H9 (cell line): ENCODE data around the gene KANK2. TPM values are rescaled to one million over a fixed set of nuclear protein-coding genes. Genes with fewer than 3 reads are reported as not detected.

ENCODE experiments used
- DNase-seq: peaks from one replicate; pipeline ENCODE4 v3.0.0-alpha.2; 2017
- H2AFZ ChIP-seq: one replicate; pipeline ENCODE4 v1.6.1; 2013; ENCODE audit warnings: mild to moderate bottlenecking, low read length, control low read depth, moderate library complexity
- H2AK5ac ChIP-seq: 2 replicates; pipeline ENCODE4 v1.6.1; 2013; ENCODE audit warnings: low read length, control low read depth, mixed read lengths; ENCODE audit not compliant: insufficient read length
- H2BK120ac ChIP-seq: one replicate; pipeline ENCODE4 v1.6.1; 2013; ENCODE audit warnings: low read depth, mild to moderate bottlenecking, low read length, control low read depth, inconsistent platforms; ENCODE audit not compliant: poor library complexity, severe bottlenecking
- H2BK12ac ChIP-seq: 2 replicates; pipeline ENCODE4 v1.6.1; 2013; ENCODE audit warnings: low read length, control low read depth, mixed read lengths, low read depth; ENCODE audit not compliant: insufficient read length
- H2BK15ac ChIP-seq: 2 replicates; pipeline ENCODE4 v1.6.1; 2013; ENCODE audit warnings: low read depth, low read length, control low read depth
- H2BK20ac ChIP-seq: one replicate; pipeline ENCODE4 v1.6.1; 2013; ENCODE audit warnings: low read depth, mild to moderate bottlenecking, low read length, control low read depth, inconsistent platforms; ENCODE audit not compliant: poor library complexity, severe bottlenecking
- H2BK5ac ChIP-seq: 2 replicates; pipeline ENCODE4 v1.6.1; 2013; ENCODE audit warnings: low read length, control low read depth, mixed read lengths; ENCODE audit not compliant: insufficient read length
- H3K14ac ChIP-seq: 2 replicates; pipeline ENCODE4 v1.6.1; 2013; ENCODE audit warnings: low read length, control low read depth; ENCODE audit not compliant: insufficient read depth
- H3K18ac ChIP-seq: 2 replicates; pipeline ENCODE4 v1.6.1; 2013; ENCODE audit warnings: low read depth, mild to moderate bottlenecking, mixed read lengths, low read length, control low read depth; ENCODE audit not compliant: insufficient read length
- H3K23ac ChIP-seq: 2 replicates; pipeline ENCODE4 v1.6.1; 2013; ENCODE audit warnings: low read length, control low read depth, mixed read lengths, low read depth; ENCODE audit not compliant: insufficient read length
- H3K23me2 ChIP-seq: 2 replicates; pipeline ENCODE4 v1.6.1; 2013; ENCODE audit warnings: low read depth, mild to moderate bottlenecking, mixed read lengths, low read length, control low read depth; ENCODE audit not compliant: insufficient read length, poor library complexity, severe bottlenecking
- H3K27ac ChIP-seq: 2 replicates; pipeline ENCODE4 v1.5.1; 2013; ENCODE audit warnings: low read length, control low read depth, mixed read lengths, low read depth; ENCODE audit not compliant: insufficient read length
- H3K27me3 ChIP-seq: 2 replicates; pipeline ENCODE4 v1.6.1; 2013; ENCODE audit warnings: low read length, control low read depth, inconsistent platforms; ENCODE audit not compliant: insufficient read depth
- H3K4ac ChIP-seq: 2 replicates; pipeline ENCODE4 v1.6.1; 2013; ENCODE audit warnings: low read depth, mild to moderate bottlenecking, control low read depth, inconsistent platforms, low read length, moderate library complexity
- H3K4me1 ChIP-seq: 2 replicates; pipeline ENCODE4 v1.6.1; 2013; ENCODE audit warnings: low read length, control low read depth, inconsistent platforms; ENCODE audit not compliant: insufficient read depth
- H3K4me2 ChIP-seq: 2 replicates; pipeline ENCODE4 v1.6.1; 2013; ENCODE audit warnings: low read length, control low read depth, mixed read lengths; ENCODE audit not compliant: insufficient read length, insufficient read depth
- H3K56ac ChIP-seq: 2 replicates; pipeline ENCODE4 v1.6.1; 2013; ENCODE audit warnings: low read depth, mild to moderate bottlenecking, mixed read lengths, low read length, control low read depth; ENCODE audit not compliant: insufficient read length
- H3K79me1 ChIP-seq: 2 replicates; pipeline ENCODE4 v1.6.1; 2013; ENCODE audit warnings: low read depth, mild to moderate bottlenecking, moderate library complexity, low read length, control low read depth, inconsistent platforms; ENCODE audit not compliant: insufficient read depth, poor library complexity, severe bottlenecking
- H3K79me2 ChIP-seq: 2 replicates; pipeline ENCODE4 v1.6.1; 2013; ENCODE audit warnings: low read length, control low read depth, inconsistent platforms; ENCODE audit not compliant: insufficient read depth
- H3K9ac ChIP-seq: 2 replicates; pipeline ENCODE4 v1.6.1; 2013; ENCODE audit warnings: low read length, control low read depth, mixed read lengths; ENCODE audit not compliant: insufficient read length; ENCODE audit errors: extremely low read depth
- H3K9me3 ChIP-seq: one replicate; pipeline ENCODE4 v1.6.1; 2013; ENCODE audit warnings: low read depth, low read length, inconsistent platforms; ENCODE audit not compliant: control insufficient read depth
- H3T11ph ChIP-seq: one replicate; pipeline ENCODE4 v1.6.1; 2013; ENCODE audit warnings: mild to moderate bottlenecking, low read length, control low read depth, inconsistent platforms
- H4K20me1 ChIP-seq: one replicate; pipeline ENCODE4 v1.6.1; 2013; ENCODE audit not compliant: control insufficient read depth, insufficient read length, insufficient read depth
- H4K5ac ChIP-seq: 2 replicates; pipeline ENCODE4 v1.6.1; 2013; ENCODE audit warnings: low read depth, mild to moderate bottlenecking, mixed read lengths, low read length, control low read depth; ENCODE audit not compliant: insufficient read length
- H4K8ac ChIP-seq: replicated peaks from 2 replicates; pipeline ENCODE4 v1.6.1; 2013; ENCODE audit warnings: low read length, control low read depth, mixed read lengths, low read depth; ENCODE audit not compliant: insufficient read length
- H4K91ac ChIP-seq: 2 replicates; pipeline ENCODE4 v1.6.1; 2013; ENCODE audit warnings: low read depth, mild to moderate bottlenecking, moderate library complexity, mixed read lengths, low read length, control low read depth; ENCODE audit not compliant: insufficient read length
- H3K27ac Mint-ChIP-seq, 3 experiments: 2 replicates in 2 of 3; 3 replicates in 1 of 3; pipeline ENCODE4 v1.8.0; 2020 to 2021; ENCODE audit warnings: mixed read lengths in 3 of 3, mild to moderate bottlenecking in 1 of 3, moderate library complexity in 1 of 3
- H3K27me3 Mint-ChIP-seq: 2 replicates; pipeline ENCODE4 v1.8.0; 2021; ENCODE audit warnings: low read depth, mild to moderate bottlenecking, moderate library complexity, mixed read lengths
- H3K36me3 Mint-ChIP-seq, 3 experiments: 2 replicates in 2 of 3; 3 replicates in 1 of 3; pipeline ENCODE4 v1.8.0; 2020 to 2021; ENCODE audit warnings: low read depth in 3 of 3, mixed read lengths in 3 of 3; ENCODE audit not compliant: insufficient read depth in 1 of 3
- H3K4me1 Mint-ChIP-seq, 2 experiments: 2 replicates each; pipeline ENCODE4 v1.8.0; 2020; ENCODE audit warnings: mixed read lengths in 2 of 2
- H3K4me3 Mint-ChIP-seq, 2 experiments: 2 replicates in 1 of 2; 3 replicates in 1 of 2; pipeline ENCODE4 v1.8.0; 2020 to 2021; ENCODE audit warnings: mild to moderate bottlenecking in 2 of 2, mixed read lengths in 2 of 2, moderate library complexity in 1 of 2
- H3K9me3 Mint-ChIP-seq, 2 experiments: 2 replicates in 1 of 2; 3 replicates in 1 of 2; pipeline ENCODE4 v1.8.0; 2020; ENCODE audit warnings: mild to moderate bottlenecking in 2 of 2, mixed read lengths in 2 of 2, moderate library complexity in 1 of 2
- WGBS: extraction: QIAGEN DNeasy Blood & Tissue Kit; methylation state at CpG from one replicate; pipeline ENCODE4 v1.1.7; 2013; ENCODE audit warnings: missing lambda C conversion rate, low lambda C conversion rate, mixed read lengths; ENCODE audit not compliant: insufficient read length; ENCODE audit errors: extremely low coverage; 5-methylcytosine and 5-hydroxymethylcytosine counted together
- total RNA-seq: library from RNA; stranded (reverse); gene quantifications from 2 replicates; pipeline ENCODE4 v1.2.1, GENCODE V29; 2021
- TF ChIP-seq, protein P1 (sequence below): fragments of 200-600 bp; sonication (generic); conservative IDR thresholded peaks from 3 replicates; pipeline ENCODE4 v1.8.0; 2021; ENCODE audit warnings: antibody characterized with exemption, mild to moderate bottlenecking

KANK2 gene
- total RNA-seq, 1 experiment from 2014 or later = 42.0 TPM

DNA sequence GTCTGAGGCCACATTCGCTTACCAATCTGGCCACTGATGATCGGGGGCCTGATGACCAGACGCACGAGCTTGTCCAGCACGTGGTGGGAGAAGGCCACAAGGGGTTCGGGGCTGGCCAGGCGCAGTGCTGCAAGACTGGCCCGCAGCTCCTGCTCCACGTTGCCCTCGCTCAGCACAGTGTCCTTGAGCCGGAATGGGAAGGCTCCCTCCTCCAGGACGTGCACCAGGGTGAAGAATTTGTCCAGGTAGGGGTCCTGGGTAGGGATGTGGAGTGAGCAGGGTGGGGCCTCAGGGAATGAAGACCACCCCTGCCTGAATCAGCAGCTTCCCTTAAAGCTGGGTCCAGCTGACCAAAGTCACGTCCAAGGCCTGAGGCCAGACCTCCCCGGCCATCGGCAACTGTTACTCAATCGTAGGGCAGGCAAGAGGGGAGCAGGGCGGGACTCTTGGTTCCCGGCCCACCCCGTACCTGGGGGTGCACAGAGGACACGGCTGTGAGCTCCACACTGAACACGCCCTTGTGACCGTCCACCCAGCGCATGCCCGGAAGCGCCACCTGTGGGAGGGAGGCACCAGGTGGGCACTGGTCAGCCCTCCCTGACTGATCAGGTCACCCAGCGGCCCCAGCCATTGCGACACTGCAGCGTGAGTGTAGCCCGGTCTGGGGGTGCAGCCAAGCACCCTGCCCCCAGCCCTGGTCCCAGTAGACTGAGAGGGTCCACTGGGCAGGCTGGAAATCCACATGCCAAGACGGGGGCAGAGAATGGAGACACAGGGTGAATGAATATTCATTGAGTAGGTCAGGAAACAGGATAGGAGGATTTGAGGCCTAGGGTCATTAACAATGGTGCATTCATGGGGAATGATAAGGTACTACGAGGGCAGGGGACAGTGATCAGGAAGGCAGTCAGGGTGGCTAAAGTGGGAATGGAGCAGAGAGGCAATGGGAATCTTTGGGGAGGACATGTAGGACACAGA is 39.3 kb upstream of the KANK2 start:
- Histone ChIP-seq H3K56ac (no peak overlapping the region), H3K23ac (no peak overlapping the region), H3K23me2 (no peaks in the 10 kb centered on the region), H3K79me2 (no peaks in the 10 kb centered on the region), H3K9me3 (no peaks in the 10 kb centered on the region), H3K27ac (no peak overlapping the region), H3T11ph (no peak overlapping the region), H3K79me1 (no peaks in the 10 kb centered on the region), H2AK5ac (no peak overlapping the region), H3K4me1 (no peaks in the 10 kb centered on the region), H3K27me3 (no peaks in the 10 kb centered on the region), H2BK15ac (no peak overlapping the region), H4K5ac (no peak overlapping the region), H4K91ac (no peak overlapping the region), H3K14ac (no peak overlapping the region; the same call in 1 of the 2 replicates), H4K20me1 (no peaks in the 10 kb centered on the region), H4K8ac (no peak overlapping the region), H2BK12ac (no peak overlapping the region), H3K18ac (no peak overlapping the region), H2BK5ac (no peak overlapping the region), H3K9ac (no peak overlapping the region), H3K4me2 (no peak overlapping the region), H2BK120ac (no peak overlapping the region), H2AFZ (no peak overlapping the region), H2BK20ac (no peak overlapping the region), H3K4ac (no peak overlapping the region)
- peak overlapping the region in 2 of 3 experiments; percentile 18 to 71; a peak in 3 of 7 replicates for H3K27ac Mint-ChIP-seq
- peaks cover 5% of the 10 kb centered on the region in 2 experiments for H3K4me1 Mint-ChIP-seq
- no peaks in the 10 kb centered on the region for H3K9me3 Mint-ChIP-seq
- peaks cover 13 to 50% (median 40%) of the 10 kb centered on the region in 3 experiments for H3K36me3 Mint-ChIP-seq
- no peak overlapping the region for H3K4me3 Mint-ChIP-seq
- whole genome bisulfite sequencing = no CpG with 5 or more reads among the region's 31 CpGs
- no peak for DNase-seq
- TF ChIP-seq, protein P1, sequence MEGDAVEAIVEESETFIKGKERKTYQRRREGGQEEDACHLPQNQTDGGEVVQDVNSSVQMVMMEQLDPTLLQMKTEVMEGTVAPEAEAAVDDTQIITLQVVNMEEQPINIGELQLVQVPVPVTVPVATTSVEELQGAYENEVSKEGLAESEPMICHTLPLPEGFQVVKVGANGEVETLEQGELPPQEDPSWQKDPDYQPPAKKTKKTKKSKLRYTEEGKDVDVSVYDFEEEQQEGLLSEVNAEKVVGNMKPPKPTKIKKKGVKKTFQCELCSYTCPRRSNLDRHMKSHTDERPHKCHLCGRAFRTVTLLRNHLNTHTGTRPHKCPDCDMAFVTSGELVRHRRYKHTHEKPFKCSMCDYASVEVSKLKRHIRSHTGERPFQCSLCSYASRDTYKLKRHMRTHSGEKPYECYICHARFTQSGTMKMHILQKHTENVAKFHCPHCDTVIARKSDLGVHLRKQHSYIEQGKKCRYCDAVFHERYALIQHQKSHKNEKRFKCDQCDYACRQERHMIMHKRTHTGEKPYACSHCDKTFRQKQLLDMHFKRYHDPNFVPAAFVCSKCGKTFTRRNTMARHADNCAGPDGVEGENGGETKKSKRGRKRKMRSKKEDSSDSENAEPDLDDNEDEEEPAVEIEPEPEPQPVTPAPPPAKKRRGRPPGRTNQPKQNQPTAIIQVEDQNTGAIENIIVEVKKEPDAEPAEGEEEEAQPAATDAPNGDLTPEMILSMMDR = no peak
- H3K27me3 Mint-ChIP-seq = no peaks in the 10 kb centered on the region
